Stimulated activated naive CD8-positive, alpha-beta T cell treated with anti-CD3 and anti-CD28 coated beads, Interleukin-15, amount 100 ng/mL, for 72 hours (primary cell): ENCODE results near the gene KLHL25.

Experiments used
- ATAC-seq: fragments of 150-1000 bp; cut with Tn5 transposase; 2 replicates; pipeline ENCODE4 v1.10.0; 2021; ENCODE audit warnings: mild to moderate bottlenecking, moderate library complexity
- DNase-seq, 2 donors: peaks; one replicate each; pipeline ENCODE4 v3.0.0; 2021 to 2022
- H3K27ac Mint-ChIP-seq, 2 donors: one replicate each; pipeline ENCODE4 v1.8.0; 2022; ENCODE audit warnings: mild to moderate bottlenecking in 2 of 2, mixed read lengths in 2 of 2, moderate library complexity in 2 of 2
- H3K27me3 Mint-ChIP-seq: one replicate; pipeline ENCODE4 v1.8.0; 2022; ENCODE audit warnings: mixed read lengths
- H3K4me1 Mint-ChIP-seq: one replicate; pipeline ENCODE4 v1.8.0; 2022; ENCODE audit warnings: mild to moderate bottlenecking, mixed read lengths
- H3K4me3 Mint-ChIP-seq, 2 donors: one replicate each; pipeline ENCODE4 v1.8.0; 2022; ENCODE audit warnings: mild to moderate bottlenecking in 2 of 2, mixed read lengths in 2 of 2, moderate library complexity in 1 of 2
- H3K9me3 Mint-ChIP-seq, 2 donors: one replicate each; pipeline ENCODE4 v1.8.0; 2022; ENCODE audit warnings: mixed read lengths in 2 of 2

KLHL25 gene

GRCh38 chr15:85760531-85761371 lies 34.0 kb downstream of the KLHL25 start:
- peak overlapping the region in 1 of 2 donors; percentile 22 for H3K27ac Mint-ChIP-seq
- DNase-seq = no peak
- ATAC-seq = no peak
- no peaks in the 10 kb centered on the region for H3K27me3 Mint-ChIP-seq
- H3K9me3 Mint-ChIP-seq = no peaks in the 10 kb centered on the region
- H3K4me3 Mint-ChIP-seq = no peak overlapping the region
- no peaks in the 10 kb centered on the region for H3K4me1 Mint-ChIP-seq

- Mint-ChIP-seq H3K27me3 (no peaks in the 10 kb centered on the region), H3K27ac (no peak overlapping the region), H3K4me1 (no peaks in the 10 kb centered on the region), H3K9me3 (no peaks in the 10 kb centered on the region), H3K4me3 (no peak overlapping the region)
- DNase-seq (no peak), ATAC-seq (no peak)
These were observed 34.7 kb downstream of the KLHL25 start for GRCh38 chr15:85760049-85760448.

- Mint-ChIP-seq H3K27me3 (no peaks in the 10 kb centered on the region), H3K9me3 (no peaks in the 10 kb centered on the region), H3K4me1 (no peaks in the 10 kb centered on the region), H3K4me3 (no peak overlapping the region), H3K27ac (no peak overlapping the region)
- ATAC-seq (no peak), DNase-seq (no peak)
These were observed 35.3 kb downstream of the KLHL25 start for GRCh38 chr15:85759376-85759775.

GRCh38 chr15:85758655-85758978 lies 36.1 kb downstream of the KLHL25 start:
- ATAC-seq (no peak), DNase-seq (no peak)
- Mint-ChIP-seq H3K4me3 (no peak overlapping the region), H3K4me1 (peaks cover 5% of the 10 kb centered on the region), H3K9me3 (no peaks in the 10 kb centered on the region), H3K27me3 (no peaks in the 10 kb centered on the region), H3K27ac (no peak overlapping the region)

- no peaks in the 10 kb centered on the region for H3K9me3 Mint-ChIP-seq
- ATAC-seq (no peak), DNase-seq (no peak)
- H3K4me1 Mint-ChIP-seq = peaks cover 9% of the 10 kb centered on the region
- no peak overlapping the region for H3K27ac Mint-ChIP-seq
- H3K27me3 Mint-ChIP-seq = no peaks in the 10 kb centered on the region
- no peak overlapping the region for H3K4me3 Mint-ChIP-seq
These were observed 36.6 kb downstream of the KLHL25 start for GRCh38 chr15:85757939-85758654.

- DNase-seq = no peak
- Mint-ChIP-seq H3K4me1 (peaks cover 17% of the 10 kb centered on the region), H3K4me3 (no peak overlapping the region), H3K27me3 (no peaks in the 10 kb centered on the region), H3K9me3 (no peaks in the 10 kb centered on the region), H3K27ac (no peak overlapping the region)
- no peak for ATAC-seq
These were observed 37.4 kb downstream of the KLHL25 start for GRCh38 chr15:85757073-85757938.

GRCh38 chr15:85756411-85757072 lies 38.2 kb downstream of the KLHL25 start:
- Mint-ChIP-seq H3K4me1 (peaks cover 24% of the 10 kb centered on the region), H3K4me3 (no peak overlapping the region), H3K27me3 (no peaks in the 10 kb centered on the region), H3K9me3 (no peaks in the 10 kb centered on the region), H3K27ac (peak overlapping the region in 1 of 2 donors; percentile 19)
- no peak for DNase-seq
- no peak for ATAC-seq

GRCh38 chr15:85755942-85756341 lies 38.8 kb downstream of the KLHL25 start:
- H3K9me3 Mint-ChIP-seq = no peaks in the 10 kb centered on the region
- DNase-seq = no peak
- ATAC-seq = no peak
- H3K4me1 Mint-ChIP-seq = peaks cover 30% of the 10 kb centered on the region
- no peaks in the 10 kb centered on the region for H3K27me3 Mint-ChIP-seq
- H3K4me3 Mint-ChIP-seq = no peak overlapping the region
- peak overlapping the region in 1 of 2 donors; percentile 19 for H3K27ac Mint-ChIP-seq

GRCh38 chr15:85755471-85755870 lies 39.3 kb downstream of the KLHL25 start:
- ATAC-seq (no peak), DNase-seq (no peak)
- Mint-ChIP-seq H3K9me3 (no peaks in the 10 kb centered on the region), H3K27me3 (no peaks in the 10 kb centered on the region), H3K4me3 (no peak overlapping the region), H3K4me1 (peaks cover 35% of the 10 kb centered on the region), H3K27ac (no peak overlapping the region)

GRCh38 chr15:85754989-85755388 lies 39.7 kb downstream of the KLHL25 start:
- Mint-ChIP-seq H3K9me3 (no peaks in the 10 kb centered on the region), H3K27ac (peak overlapping the region in 1 of 2 donors; percentile 85), H3K4me3 (no peak overlapping the region), H3K4me1 (peaks cover 35% of the 10 kb centered on the region), H3K27me3 (no peaks in the 10 kb centered on the region)
- ATAC-seq (no peak), DNase-seq (no peak)

GRCh38 chr15:85753791-85754452 lies 40.8 kb downstream of the KLHL25 start:
- Mint-ChIP-seq H3K9me3 (no peaks in the 10 kb centered on the region), H3K27me3 (no peaks in the 10 kb centered on the region), H3K4me3 (peak overlapping the region in 1 of 2 donors; percentile 36), H3K4me1 (peaks cover 36% of the 10 kb centered on the region), H3K27ac (peak overlapping the region; percentile 20 to 79)
- no peak for DNase-seq
- no peak for ATAC-seq

- no peak overlapping the region for H3K27ac Mint-ChIP-seq
- DNase-seq (no peak), ATAC-seq (no peak)
- H3K27me3 Mint-ChIP-seq = no peaks in the 10 kb centered on the region
- H3K9me3 Mint-ChIP-seq = no peaks in the 10 kb centered on the region
- no peak overlapping the region for H3K4me3 Mint-ChIP-seq
- peaks cover 40% of the 10 kb centered on the region for H3K4me1 Mint-ChIP-seq
These were observed 41.5 kb downstream of the KLHL25 start for GRCh38 chr15:85753261-85753660.

- H3K27me3 Mint-ChIP-seq = no peaks in the 10 kb centered on the region
- H3K27ac Mint-ChIP-seq = peak overlapping the region; percentile 58 to 92
- no peak for DNase-seq
- peak overlapping the region in 1 of 2 donors; percentile 36 for H3K4me3 Mint-ChIP-seq
- H3K9me3 Mint-ChIP-seq = no peaks in the 10 kb centered on the region
- peaks cover 40% of the 10 kb centered on the region for H3K4me1 Mint-ChIP-seq
- ATAC-seq = no peak
These were observed 42.2 kb downstream of the KLHL25 start for GRCh38 chr15:85752491-85752961.

GRCh38 chr15:85752124-85752475 lies 42.6 kb downstream of the KLHL25 start:
- peaks cover 40% of the 10 kb centered on the region for H3K4me1 Mint-ChIP-seq
- no peaks in the 10 kb centered on the region for H3K9me3 Mint-ChIP-seq
- no peak for DNase-seq
- ATAC-seq = no peak
- H3K27me3 Mint-ChIP-seq = no peaks in the 10 kb centered on the region
- H3K4me3 Mint-ChIP-seq = no peak overlapping the region
- peak overlapping the region in 1 of 2 donors; percentile 92 for H3K27ac Mint-ChIP-seq
